Measurements from ENCODE around the gene TOX3. TPM values are rescaled to one million over a fixed set of nuclear protein-coding genes. Genes with fewer than 3 reads are reported as not detected.

Gene TOX3
- total and polyA plus RNA-seq, 2 experiments from 2014 or later = not detected

- H3K4me2 ChIP-seq (ENCODE audit: unreplicated experiment) = no peak overlapping the region
- no peak overlapping the region for H3K27ac ChIP-seq
- no peak overlapping the region for H3K4me3 ChIP-seq
- DNase-seq = no peak
- H3K9me3 ChIP-seq (ENCODE audit: low read depth) = no peaks in the 10 kb centered on the region
- no peaks in the 10 kb centered on the region for H3K36me3 ChIP-seq (ENCODE audit: low read depth)
- 3 to 7% methylated on average over 1 of the region's 1 CpG for WGBS, 2 experiments (ENCODE audit: low coverage in 1 of 2, low lambda C conversion rate in 2 of 2, missing lambda C conversion rate in 2 of 2)
- H2AFZ ChIP-seq = no peak overlapping the region
- H4K20me1 ChIP-seq (ENCODE audit: insufficient read depth) = no peaks in the 10 kb centered on the region
- no peaks in the 10 kb centered on the region for H3K4me1 ChIP-seq (ENCODE audit: insufficient read depth)
- H3K9me2 ChIP-seq (ENCODE audit: insufficient read depth) = no peaks in the 10 kb centered on the region
- no peaks in the 10 kb centered on the region for H3K27me3 ChIP-seq (replicated peaks; ENCODE audit: insufficient read depth)
- in situ Hi-C loops (cut with MboI) = no loop called here
- H3F3A ChIP-seq (ENCODE audit: insufficient read depth) = no peaks in the 10 kb centered on the region
- H3K9ac ChIP-seq = no peak overlapping the region
- no peaks in the 10 kb centered on the region for H3K79me2 ChIP-seq (ENCODE audit: insufficient read depth)
- no peak for TF ChIP-seq EZH2phosphoT487 (IDR thresholded peaks at IDR 0.05; ENCODE audit: insufficient read depth, low read depth)
- TF ChIP-seq EZH2 (IDR thresholded peaks at IDR 0.05; ENCODE audit: insufficient read depth, poor library complexity, severe bottlenecking) = no peak
Observed at GRCh38 chr16:52487849-52488457, 59.0 kb downstream of the TOX3 start.

DNA sequence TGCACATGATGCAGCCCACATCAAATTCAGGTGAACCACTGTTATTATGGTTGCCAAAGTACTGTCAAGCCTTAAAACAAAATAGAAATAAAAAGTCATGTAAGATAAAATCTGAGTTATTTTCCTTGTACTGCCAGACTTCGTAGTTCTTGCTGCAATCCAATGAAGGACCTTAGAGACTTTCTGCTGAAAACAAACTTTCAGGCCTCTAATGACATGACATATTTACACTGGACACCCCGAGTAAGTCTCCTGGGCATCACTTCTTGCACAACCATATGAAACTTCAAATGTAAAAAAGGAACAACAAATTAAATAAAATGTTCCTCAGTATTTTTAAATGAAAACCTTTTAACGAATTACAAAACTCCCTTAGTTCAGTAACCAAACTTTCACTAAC, 66.7 kb downstream of the TOX3 start:
- no peak overlapping the region for H3K9ac ChIP-seq
- H3K9me2 ChIP-seq (ENCODE audit: insufficient read depth) = no peaks in the 10 kb centered on the region
- no peak for DNase-seq
- H3K4me2 ChIP-seq (ENCODE audit: unreplicated experiment) = no peak overlapping the region
- WGBS, 2 experiments (ENCODE audit: low coverage in 1 of 2, low lambda C conversion rate in 2 of 2, missing lambda C conversion rate in 2 of 2) = 6 to 8% methylated on average over 3 of the region's 3 CpGs
- no peak overlapping the region for H3K4me3 ChIP-seq
- H3K27ac ChIP-seq = no peak overlapping the region
- H3K4me1 ChIP-seq (ENCODE audit: insufficient read depth) = no peaks in the 10 kb centered on the region
- H3K27me3 ChIP-seq (replicated peaks; ENCODE audit: insufficient read depth) = no peaks in the 10 kb centered on the region
- no peaks in the 10 kb centered on the region for H3K36me3 ChIP-seq (ENCODE audit: low read depth)
- H3F3A ChIP-seq (ENCODE audit: insufficient read depth) = no peaks in the 10 kb centered on the region
- no peaks in the 10 kb centered on the region for H3K79me2 ChIP-seq (ENCODE audit: insufficient read depth)
- no peaks in the 10 kb centered on the region for H4K20me1 ChIP-seq (ENCODE audit: insufficient read depth)
- H2AFZ ChIP-seq = no peak overlapping the region
- no peaks in the 10 kb centered on the region for H3K9me3 ChIP-seq (ENCODE audit: low read depth)
- in situ Hi-C loops (cut with MboI) = no loop called here
- TF ChIP-seq EZH2phosphoT487 (IDR thresholded peaks at IDR 0.05; ENCODE audit: insufficient read depth, low read depth) (no peak), EZH2 (IDR thresholded peaks at IDR 0.05; ENCODE audit: insufficient read depth, poor library complexity, severe bottlenecking) (no peak)

DNA sequence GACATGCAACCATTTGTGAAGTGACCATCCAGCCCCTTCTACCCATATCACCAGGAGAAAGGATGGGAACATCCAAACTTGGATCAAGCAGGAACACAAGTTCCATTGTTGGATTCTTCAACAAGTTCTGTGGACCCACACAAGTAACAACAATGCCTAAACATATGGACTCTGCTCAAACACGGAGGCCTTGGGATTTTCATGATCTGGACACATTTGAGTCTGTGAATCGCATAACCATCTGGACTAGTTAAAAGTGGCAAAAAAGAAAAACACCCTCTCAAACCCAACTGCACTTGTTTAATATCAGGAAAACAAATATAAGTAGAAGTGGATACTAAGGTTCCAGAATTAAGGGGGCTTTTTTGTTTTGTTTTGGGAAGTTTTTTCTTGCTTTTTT, 70.8 kb downstream of the TOX3 start:
- 3% methylated on average over 2 of the region's 2 CpGs for WGBS, 2 experiments (ENCODE audit: low coverage in 1 of 2, low lambda C conversion rate in 2 of 2, missing lambda C conversion rate in 2 of 2)
- no peak overlapping the region for H3K27ac ChIP-seq

GRCh38 chr16:52474679-52475078, 72.3 kb downstream of the TOX3 start:
- Histone ChIP-seq H3K27ac (no peak overlapping the region), H3K4me2 (ENCODE audit: unreplicated experiment) (no peak overlapping the region), H2AFZ (no peak overlapping the region), H3F3A (ENCODE audit: insufficient read depth) (no peaks in the 10 kb centered on the region), H3K27me3 (replicated peaks; ENCODE audit: insufficient read depth) (no peaks in the 10 kb centered on the region), H3K4me3 (no peak overlapping the region), H3K36me3 (ENCODE audit: low read depth) (no peaks in the 10 kb centered on the region), H3K79me2 (ENCODE audit: insufficient read depth) (no peaks in the 10 kb centered on the region), H3K4me1 (ENCODE audit: insufficient read depth) (no peaks in the 10 kb centered on the region), H4K20me1 (ENCODE audit: insufficient read depth) (no peaks in the 10 kb centered on the region), H3K9me3 (ENCODE audit: low read depth) (no peaks in the 10 kb centered on the region), H3K9ac (no peak overlapping the region), H3K9me2 (ENCODE audit: insufficient read depth) (no peaks in the 10 kb centered on the region)
- WGBS, 2 experiments (ENCODE audit: low coverage in 1 of 2, low lambda C conversion rate in 2 of 2, missing lambda C conversion rate in 2 of 2) = 23 to 34% methylated on average over 4 of the region's 4 CpGs
- TF ChIP-seq EZH2phosphoT487 (IDR thresholded peaks at IDR 0.05; ENCODE audit: insufficient read depth, low read depth) (no peak), EZH2 (IDR thresholded peaks at IDR 0.05; ENCODE audit: insufficient read depth, poor library complexity, severe bottlenecking) (no peak)
- no peak for DNase-seq
- in situ Hi-C loops (cut with MboI) = no loop called here

More for the DNA sequence above, 70.8 kb downstream of the TOX3 start:
- DNase-seq = no peak
- Histone ChIP-seq H3F3A (ENCODE audit: insufficient read depth) (no peaks in the 10 kb centered on the region), H3K27me3 (replicated peaks; ENCODE audit: insufficient read depth) (no peaks in the 10 kb centered on the region), H3K4me2 (ENCODE audit: unreplicated experiment) (no peak overlapping the region), H3K9ac (no peak overlapping the region), H3K9me3 (ENCODE audit: low read depth) (no peaks in the 10 kb centered on the region), H3K79me2 (ENCODE audit: insufficient read depth) (no peaks in the 10 kb centered on the region), H2AFZ (no peak overlapping the region), H4K20me1 (ENCODE audit: insufficient read depth) (no peaks in the 10 kb centered on the region), H3K4me3 (no peak overlapping the region), H3K4me1 (ENCODE audit: insufficient read depth) (no peaks in the 10 kb centered on the region), H3K9me2 (ENCODE audit: insufficient read depth) (no peaks in the 10 kb centered on the region), H3K36me3 (ENCODE audit: low read depth) (no peaks in the 10 kb centered on the region)
- in situ Hi-C loops (cut with MboI) = no loop called here
- no peak for TF ChIP-seq EZH2 (IDR thresholded peaks at IDR 0.05; ENCODE audit: insufficient read depth, poor library complexity, severe bottlenecking)
- no peak for TF ChIP-seq EZH2phosphoT487 (IDR thresholded peaks at IDR 0.05; ENCODE audit: insufficient read depth, low read depth)

DNA sequence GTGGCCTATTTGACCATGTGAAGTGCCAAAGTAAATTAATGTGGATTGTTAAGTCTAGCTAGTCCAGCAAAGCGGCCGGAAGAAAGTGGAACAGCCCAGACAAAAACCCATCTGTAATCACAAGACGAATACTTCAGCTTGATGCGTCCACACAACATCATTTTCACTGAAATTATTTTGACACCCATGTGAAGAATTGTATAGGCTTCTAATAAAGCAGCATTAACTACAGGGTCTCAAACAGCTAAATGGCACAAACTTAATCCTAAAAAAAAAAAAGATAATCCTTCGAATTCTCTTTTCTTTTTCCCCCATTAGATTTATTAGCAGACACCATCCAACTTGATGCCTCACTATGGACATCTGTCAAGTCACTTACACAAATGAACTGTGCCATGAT, 73.8 kb downstream of the TOX3 start:
- no peak for DNase-seq
- no peak for TF ChIP-seq EZH2 (IDR thresholded peaks at IDR 0.05; ENCODE audit: insufficient read depth, poor library complexity, severe bottlenecking)
- TF ChIP-seq EZH2phosphoT487 (IDR thresholded peaks at IDR 0.05; ENCODE audit: insufficient read depth, low read depth) = no peak
- H4K20me1 ChIP-seq (ENCODE audit: insufficient read depth) = no peaks in the 10 kb centered on the region
- H3K4me3 ChIP-seq = no peak overlapping the region
- no peaks in the 10 kb centered on the region for H3F3A ChIP-seq (ENCODE audit: insufficient read depth)
- H3K9ac ChIP-seq = no peak overlapping the region
- no peaks in the 10 kb centered on the region for H3K9me3 ChIP-seq (ENCODE audit: low read depth)
- H3K79me2 ChIP-seq (ENCODE audit: insufficient read depth) = no peaks in the 10 kb centered on the region
- in situ Hi-C loops (cut with MboI) = no loop called here
- H3K36me3 ChIP-seq (ENCODE audit: low read depth) = no peaks in the 10 kb centered on the region
- H3K4me1 ChIP-seq (ENCODE audit: insufficient read depth) = no peaks in the 10 kb centered on the region
- H2AFZ ChIP-seq = no peak overlapping the region
- no peak overlapping the region for H3K27ac ChIP-seq
- WGBS, 2 experiments (ENCODE audit: low coverage in 1 of 2, low lambda C conversion rate in 2 of 2, missing lambda C conversion rate in 2 of 2) = 37 to 43% methylated on average over 5 of the region's 5 CpGs
- no peak overlapping the region for H3K4me2 ChIP-seq (ENCODE audit: unreplicated experiment)
- H3K27me3 ChIP-seq (replicated peaks; ENCODE audit: insufficient read depth) = no peaks in the 10 kb centered on the region
- H3K9me2 ChIP-seq (ENCODE audit: insufficient read depth) = no peaks in the 10 kb centered on the region
